ENCODE measurements around the gene TSPAN8. TPM values are rescaled to one million over a fixed set of nuclear protein-coding genes. Genes with fewer than 3 reads are reported as not detected.

The TSPAN8 gene
- total RNA-seq (2021; ENCODE audit: unreplicated experiment) (4.2 TPM), Bru-seq, nascent RNA (percentile 18 among the genes with signal in this experiment), BruChase-seq, experiment 1, labeled RNA remaining after a 2-hour chase (percentile 12 among the genes with signal in this experiment), BruChase-seq, experiment 2, labeled RNA remaining after a 6-hour chase (percentile 16 among the genes with signal in this experiment)
- polyA plus RNA-seq (2012; ENCODE audit: insufficient read length), result 2.0 TPM
- long read RNA-seq, partial matches to known transcripts, result 0 of 4 reads
- long read RNA-seq, other reads (novel, unspliced or antisense), result 0 of 4 reads

- BruUV-seq (replicated peaks), result no TSS peak
- no peak for DNase-seq (ENCODE audit: low read depth, low spot score)
- Histone ChIP-seq H3K27ac (ENCODE audit: low read length) (peak within 1 kb of the TSS; percentile 63; the same call in 1 of the 2 replicates), H3K36me3 (ENCODE audit: control insufficient read depth, insufficient read depth, low read length) (no peaks in the 10 kb centered on the region), H3K4me1 (ENCODE audit: control insufficient read depth, insufficient read depth, low read length) (peaks cover 5% of the 10 kb centered on the region; the same call in 1 of the 2 replicates), H3K27me3 (ENCODE audit: control insufficient read depth, insufficient read depth, low read length) (no peaks in the 10 kb centered on the region; the same call in 1 of the 2 replicates), H3K4me3 (ENCODE audit: low read depth in 2 of 2, low read length in 2 of 2) (peak within 1 kb of the TSS in 1 of 2 experiments; percentile 8; a peak in 1 of 4 replicates), H3K9me3 (ENCODE audit: control insufficient read depth, insufficient read depth, low read depth, low read length) (no peaks in the 10 kb centered on the region)
- intact Hi-C loops (cut with micrococcal nuclease; ENCODE audit: unreplicated experiment), result no loop called here
- in situ Hi-C loops (cut with HindIII; ENCODE audit: low pct_unique_long_range_greater_than_20kb, low sequenced_read_pairs), result no loop called here
- ChIA-PET CTCF (no interaction called here), POLR2A (no interaction called here)
- peak; percentile 86 for ATAC-seq
- no peak for TF ChIP-seq REST (IDR thresholded peaks at IDR 0.05; ENCODE audit: insufficient read depth in 1 of 2, low read depth in 2 of 2, low read length in 1 of 2)
- TF ChIP-seq SIN3A (IDR thresholded peaks at IDR 0.05; ENCODE audit: borderline replicate concordance, insufficient read depth, low read depth, low read length), result no peak
- no peak for TF ChIP-seq CTCF (IDR thresholded peaks at IDR 0.05)
- TF ChIP-seq POLR2AphosphoS5 (IDR thresholded peaks at IDR 0.05; ENCODE audit: low read depth, low read length), result no peak
- TF ChIP-seq TCF7L2 (IDR thresholded peaks at IDR 0.05; ENCODE audit: low read depth, low read length), result no peak
Observed at GRCh38 chr12:71157601-71158233, at the start of gene TSPAN8. TSS of gene TSPAN8 (minus strand) at chr12:71157999. CDS start at chr12:71157678, 321 bp downstream.

GRCh38 chr12:71201136-71201679, 43.4 kb upstream of the TSPAN8 start:
- Histone ChIP-seq H3K36me3 (ENCODE audit: control insufficient read depth, insufficient read depth, low read length) (no peaks in the 10 kb centered on the region), H3K27me3 (ENCODE audit: control insufficient read depth, insufficient read depth, low read length) (no peaks in the 10 kb centered on the region), H3K4me3 (ENCODE audit: low read depth in 2 of 2, low read length in 2 of 2) (no peak overlapping the region), H3K4me1 (ENCODE audit: control insufficient read depth, insufficient read depth, low read length) (no peaks in the 10 kb centered on the region), H3K27ac (ENCODE audit: low read length) (no peak overlapping the region), H3K9me3 (ENCODE audit: control insufficient read depth, insufficient read depth, low read depth, low read length) (no peaks in the 10 kb centered on the region)
- DNase-seq (ENCODE audit: low read depth, low spot score) (no peak), ATAC-seq (no peak)
- intact Hi-C loops (cut with micrococcal nuclease; ENCODE audit: unreplicated experiment) (no loop called here), in situ Hi-C loops (cut with HindIII; ENCODE audit: low pct_unique_long_range_greater_than_20kb, low sequenced_read_pairs) (no loop called here)
- POLR2A ChIA-PET, result no interaction called here
- no peak for TF ChIP-seq REST (IDR thresholded peaks at IDR 0.05; ENCODE audit: insufficient read depth in 1 of 2, low read depth in 2 of 2, low read length in 1 of 2)
- no peak for TF ChIP-seq POLR2AphosphoS5 (IDR thresholded peaks at IDR 0.05; ENCODE audit: low read depth, low read length)
- TF ChIP-seq CTCF (IDR thresholded peaks at IDR 0.05), result no peak
- no peak for TF ChIP-seq SIN3A (IDR thresholded peaks at IDR 0.05; ENCODE audit: borderline replicate concordance, insufficient read depth, low read depth, low read length)
- no peak for TF ChIP-seq TCF7L2 (IDR thresholded peaks at IDR 0.05; ENCODE audit: low read depth, low read length)
- CTCF ChIA-PET, result no interaction called here
- no TSS peak for BruUV-seq (replicated peaks)
